Sigmoid colon (tissue), 4 donors: ENCODE data around the gene MTCL1.

Experiments used
- EP300 ChIP-seq, 4 donors: sonication (generic); formaldehyde crosslinking; IDR thresholded peaks; one replicate each; pipeline ENCODE4 v1.6.1; 2017; ENCODE audit warnings: antibody characterized with exemption in 4 of 4
- TF ChIP-seq, protein P1 (sequence below), 4 experiments: fragments of 450-650 bp in 3 of 4; fragments of 200-600 bp in 1 of 4; IDR thresholded peaks; one replicate each; pipeline ENCODE4 v1.5.1; 2016 to 2019; ENCODE audit warnings: antibody characterized with exemption in 4 of 4, mild to moderate bottlenecking in 3 of 4, moderate library complexity in 2 of 4

DNA sequence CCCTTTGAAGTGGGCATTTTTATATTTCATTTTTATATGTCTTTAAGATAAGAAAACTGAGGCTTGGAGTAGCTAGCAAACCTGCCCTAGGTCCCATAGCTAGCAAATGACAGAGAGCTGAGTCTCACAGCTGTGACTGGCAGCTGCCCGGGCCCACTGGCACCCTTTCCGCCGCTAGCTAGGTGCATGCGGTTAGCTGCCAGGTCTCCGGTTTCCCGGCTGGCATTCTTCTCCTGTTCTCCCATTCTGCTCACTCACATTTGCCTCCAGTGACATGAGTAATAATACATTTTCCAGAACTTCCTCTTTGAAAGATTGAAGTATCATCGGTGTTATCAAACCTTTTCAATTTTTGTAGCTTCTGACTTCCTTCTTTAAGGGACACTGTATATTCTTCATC is 38.7 kb downstream of the MTCL1 start:
- TF ChIP-seq EP300 (IDR thresholded peaks at IDR 0.05): no peak
- TF ChIP-seq, protein P1, sequence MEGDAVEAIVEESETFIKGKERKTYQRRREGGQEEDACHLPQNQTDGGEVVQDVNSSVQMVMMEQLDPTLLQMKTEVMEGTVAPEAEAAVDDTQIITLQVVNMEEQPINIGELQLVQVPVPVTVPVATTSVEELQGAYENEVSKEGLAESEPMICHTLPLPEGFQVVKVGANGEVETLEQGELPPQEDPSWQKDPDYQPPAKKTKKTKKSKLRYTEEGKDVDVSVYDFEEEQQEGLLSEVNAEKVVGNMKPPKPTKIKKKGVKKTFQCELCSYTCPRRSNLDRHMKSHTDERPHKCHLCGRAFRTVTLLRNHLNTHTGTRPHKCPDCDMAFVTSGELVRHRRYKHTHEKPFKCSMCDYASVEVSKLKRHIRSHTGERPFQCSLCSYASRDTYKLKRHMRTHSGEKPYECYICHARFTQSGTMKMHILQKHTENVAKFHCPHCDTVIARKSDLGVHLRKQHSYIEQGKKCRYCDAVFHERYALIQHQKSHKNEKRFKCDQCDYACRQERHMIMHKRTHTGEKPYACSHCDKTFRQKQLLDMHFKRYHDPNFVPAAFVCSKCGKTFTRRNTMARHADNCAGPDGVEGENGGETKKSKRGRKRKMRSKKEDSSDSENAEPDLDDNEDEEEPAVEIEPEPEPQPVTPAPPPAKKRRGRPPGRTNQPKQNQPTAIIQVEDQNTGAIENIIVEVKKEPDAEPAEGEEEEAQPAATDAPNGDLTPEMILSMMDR (IDR thresholded peaks at IDR 0.05): no peak
